Measurements from ENCODE around the gene ZNF836. TPM values are rescaled to one million over a fixed set of nuclear protein-coding genes. Genes with fewer than 3 reads are reported as not detected.

Gene ZNF836
- total RNA-seq, 1 experiment from 2014 or later, result 6.3 TPM

Other genes starting within 250 kb of the ZNF836 start
- gene ZNF613, start 244.1 kb downstream of the ZNF836 start, total RNA-seq (2014; rRNA removed), result 6.2 and 6.6 TPM in 2 replicates
- gene ZNF350, start 184.8 kb downstream of the ZNF836 start, total RNA-seq (2014; rRNA removed), result 5.6 and 7.6 TPM in 2 replicates
- 11.0 and 11.7 TPM in 2 replicates for gene ZNF615, start 163.4 kb downstream of the ZNF836 start, total RNA-seq (2014; rRNA removed)
- 9.7 and 11.1 TPM in 2 replicates for gene ZNF614, start 143.2 kb downstream of the ZNF836 start, total RNA-seq (2014; rRNA removed)
- gene ZNF432, start 122.8 kb downstream of the ZNF836 start, total RNA-seq (2014; rRNA removed), result 7.8 and 10.1 TPM in 2 replicates
- 12.5 and 25.0 TPM in 2 replicates for gene ZNF841, start 75.9 kb downstream of the ZNF836 start, total RNA-seq (2014; rRNA removed)
- gene ZNF616, start 31.7 kb downstream of the ZNF836 start, total RNA-seq (2014; rRNA removed), result 8.7 and 10.7 TPM in 2 replicates
- gene PPP2R1A, start 18.4 kb upstream of the ZNF836 start, total RNA-seq (2014; rRNA removed), result 284 and 301 TPM in 2 replicates
- 11.0 and 11.9 TPM in 2 replicates for gene ZNF766, start 98.0 kb upstream of the ZNF836 start, total RNA-seq (2014; rRNA removed)
- gene ZNF480, start 125.5 kb upstream of the ZNF836 start, total RNA-seq (2014; rRNA removed), result 8.1 and 11.9 TPM in 2 replicates
- gene ZNF610, start 164.6 kb upstream of the ZNF836 start, total RNA-seq (2014; rRNA removed), result 1.8 and 2.4 TPM in 2 replicates
- gene ZNF880, start 198.3 kb upstream of the ZNF836 start, total RNA-seq (2014; rRNA removed), result 19.3 and 23.7 TPM in 2 replicates
- gene ZNF528, start 226.2 kb upstream of the ZNF836 start, total RNA-seq (2014; rRNA removed), result 13.9 and 14.7 TPM in 2 replicates

Data from LHCN-M2 (cell line).